ENCODE data around the gene TET1. TPM values are rescaled to one million over a fixed set of nuclear protein-coding genes. Genes with fewer than 3 reads are reported as not detected.
A peak's percentile ranks its signal among the peaks of the same experiment; 100 is the strongest.
"Not testable (repeated sequence)": the region's sequence is repeated elsewhere in the genome, so short reads cannot be mapped to it uniquely, and the experiment has no call there.

Gene TET1
- total RNA-seq, 1 donor from 2014 or later = 5.7 TPM

DNA sequence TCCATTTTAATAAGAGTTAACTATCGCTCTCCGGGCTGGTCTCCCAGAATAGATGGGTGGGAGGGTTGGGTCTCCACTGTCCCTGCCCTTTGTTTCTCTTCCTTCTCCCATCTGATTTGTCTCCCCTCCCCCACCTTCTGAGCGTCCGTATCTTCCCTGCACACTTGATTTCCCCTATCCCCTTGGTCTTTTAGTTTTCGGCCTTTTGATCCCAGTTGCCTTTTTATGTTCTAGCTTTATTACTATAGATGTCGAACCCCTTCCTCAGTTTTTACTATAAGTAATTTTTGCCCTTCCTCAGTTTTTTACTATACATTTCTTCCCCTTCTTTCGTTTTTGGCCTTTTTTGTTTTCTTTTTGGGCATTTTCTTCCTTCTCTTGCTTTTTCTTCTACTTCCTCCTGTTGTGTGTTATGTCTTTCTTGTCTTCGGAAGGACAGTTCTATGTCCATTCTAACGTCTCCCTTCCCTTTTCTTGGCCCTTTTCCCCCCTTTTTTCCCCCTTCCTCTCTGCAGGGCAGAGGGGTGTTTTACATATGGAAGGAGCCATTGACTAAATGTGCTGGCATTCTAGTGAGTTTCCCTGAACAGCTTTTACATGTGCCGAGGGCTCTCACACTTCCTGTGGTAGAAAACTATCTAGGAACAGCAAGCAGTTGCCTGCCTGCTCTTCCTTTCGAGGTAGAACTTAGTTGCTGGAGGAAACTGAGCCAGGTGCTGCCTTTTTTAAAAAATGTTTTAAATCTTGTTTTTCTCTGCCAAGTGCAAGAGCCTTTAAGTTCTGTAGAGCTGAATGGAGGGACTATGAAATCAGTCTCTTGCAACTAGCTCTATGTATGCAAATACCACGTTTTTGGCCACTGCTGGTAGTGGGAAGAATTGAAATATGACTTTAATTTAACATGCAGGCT lies 2.8 kb downstream of the TET1 start:
- no peak for DNase-seq (ENCODE audit: low spot score)

DNA sequence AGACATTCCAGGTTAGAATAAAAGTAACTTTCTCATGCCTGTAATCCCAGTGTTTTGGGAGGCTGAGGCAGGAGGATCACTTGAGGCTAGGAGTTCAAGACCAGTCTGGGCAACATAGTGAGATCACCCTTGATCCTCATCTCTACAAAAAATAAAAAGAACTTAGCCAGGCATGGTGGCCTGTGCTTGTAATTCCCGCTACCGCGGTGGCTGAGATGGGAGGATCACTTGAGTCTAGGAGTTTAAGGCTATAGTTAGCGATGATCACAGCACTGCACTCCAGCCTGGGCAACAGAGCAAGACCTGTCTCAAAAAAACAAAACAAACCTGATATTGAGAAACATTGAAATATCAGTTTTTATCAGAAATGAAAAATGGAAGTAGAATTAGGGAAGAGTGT lies 4.6 kb downstream of the TET1 start:
- DNase-seq (ENCODE audit: low spot score) = no peak

DNA sequence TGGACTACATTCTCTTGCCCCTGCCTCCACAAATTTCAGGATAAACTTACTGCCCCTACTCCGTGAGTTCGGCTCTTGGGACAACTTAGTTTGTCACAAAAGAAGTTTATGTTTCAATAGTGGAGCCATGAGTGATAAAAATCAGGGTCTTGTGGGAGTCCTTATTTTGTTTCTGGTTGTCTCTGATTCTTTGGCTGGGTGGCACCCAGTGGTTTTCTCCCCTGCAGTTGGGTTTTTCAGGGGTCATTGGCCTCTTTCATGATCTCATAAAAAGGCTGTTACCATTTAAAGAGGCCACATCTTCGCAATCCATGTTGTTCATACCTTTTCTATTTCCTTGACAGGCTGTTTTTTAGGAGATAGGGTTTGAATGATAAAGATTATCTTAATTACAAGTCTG lies 5.5 kb downstream of the TET1 start:
- DNase-seq (ENCODE audit: low spot score) = no peak

DNA sequence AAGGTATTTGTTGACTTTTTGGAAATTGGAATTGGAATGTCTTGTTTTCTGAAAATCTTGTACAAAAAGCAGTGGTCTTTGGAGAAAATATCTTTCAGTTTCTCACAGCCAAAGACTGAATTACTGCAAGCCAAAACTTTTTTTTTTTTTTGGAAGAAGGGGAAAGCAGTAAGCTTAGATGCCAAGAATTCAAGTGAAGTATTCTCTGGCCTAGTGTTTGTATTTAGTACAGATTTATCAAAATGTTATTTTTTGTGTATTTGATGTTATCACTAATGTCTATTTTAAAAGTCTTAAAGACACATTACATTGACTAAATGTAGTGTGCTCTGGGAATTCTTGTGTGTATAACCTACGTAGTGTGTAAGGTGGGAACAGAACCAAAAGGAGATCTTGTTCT lies 6.2 kb downstream of the TET1 start:
- DNase-seq (ENCODE audit: low spot score) = no peak

DNA sequence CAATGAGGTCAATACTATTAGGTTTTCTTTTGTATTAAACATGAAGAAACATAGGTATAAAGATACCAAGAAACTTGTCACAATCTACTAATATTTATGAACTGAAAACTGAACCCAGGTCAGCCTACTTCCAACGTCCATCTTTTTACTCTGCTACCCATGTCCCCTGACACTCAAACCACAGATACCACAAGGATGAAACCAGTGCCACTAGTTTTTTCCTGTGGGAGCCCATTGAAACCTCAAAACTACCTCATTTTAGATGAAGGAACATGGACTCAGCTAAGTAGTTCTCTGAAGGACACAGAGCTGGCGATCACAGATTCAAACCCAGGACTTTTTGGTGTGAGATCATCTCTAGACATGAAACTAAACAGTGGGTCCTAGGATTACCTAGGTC lies 6.8 kb downstream of the TET1 start:
- DNase-seq (ENCODE audit: low spot score) = no peak

DNA sequence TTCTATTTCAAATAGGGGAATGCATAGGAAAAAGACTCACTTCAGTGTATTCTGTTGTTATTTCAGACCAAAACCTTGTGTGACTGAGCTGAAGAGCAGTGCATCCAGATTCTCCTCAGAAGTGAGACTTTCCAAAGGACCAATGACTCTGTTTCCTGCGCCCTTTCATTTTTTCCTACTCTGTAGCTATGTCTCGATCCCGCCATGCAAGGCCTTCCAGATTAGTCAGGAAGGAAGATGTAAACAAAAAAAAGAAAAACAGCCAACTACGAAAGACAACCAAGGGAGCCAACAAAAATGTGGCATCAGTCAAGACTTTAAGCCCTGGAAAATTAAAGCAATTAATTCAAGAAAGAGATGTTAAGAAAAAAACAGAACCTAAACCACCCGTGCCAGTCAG lies 12.0 kb downstream of the TET1 start:
- no peak for DNase-seq (ENCODE audit: low spot score)

DNA sequence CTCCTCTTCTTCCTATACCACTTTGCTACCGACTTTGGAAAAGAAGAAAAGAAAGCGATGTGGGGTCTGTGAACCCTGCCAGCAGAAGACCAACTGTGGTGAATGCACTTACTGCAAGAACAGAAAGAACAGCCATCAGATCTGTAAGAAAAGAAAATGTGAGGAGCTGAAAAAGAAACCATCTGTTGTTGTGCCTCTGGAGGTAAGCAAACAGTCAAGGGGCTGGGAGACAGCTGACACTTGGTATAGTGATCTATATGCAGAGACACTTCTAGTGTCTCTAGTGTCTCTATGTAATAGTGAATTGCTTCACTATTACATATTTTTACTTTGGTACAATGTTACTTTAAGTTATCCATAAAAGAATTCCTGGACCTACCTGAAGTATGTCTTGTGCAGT lies 13.9 kb downstream of the TET1 start:
- no peak for DNase-seq (ENCODE audit: low spot score)

DNA sequence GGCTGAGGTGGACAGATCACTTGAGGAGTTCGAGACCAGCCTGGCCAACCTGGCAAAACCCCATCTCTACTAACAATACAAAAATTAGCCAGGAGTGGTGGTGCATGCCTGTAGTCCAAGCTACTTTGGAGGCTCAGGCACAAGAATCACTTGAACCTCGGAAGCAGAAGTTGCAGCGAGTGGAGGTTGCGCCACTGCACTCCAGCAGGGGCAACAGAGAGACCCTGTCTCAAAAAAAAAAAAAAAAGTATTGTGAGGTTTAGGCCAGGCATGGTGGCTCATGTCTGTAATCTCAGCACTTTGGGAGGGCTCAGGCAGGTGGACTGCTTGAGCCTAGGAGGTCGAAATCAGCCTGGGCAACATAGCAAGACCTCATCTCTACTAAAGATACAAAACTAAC lies 16.0 kb downstream of the TET1 start:
- no peak for DNase-seq (ENCODE audit: low spot score)

DNA sequence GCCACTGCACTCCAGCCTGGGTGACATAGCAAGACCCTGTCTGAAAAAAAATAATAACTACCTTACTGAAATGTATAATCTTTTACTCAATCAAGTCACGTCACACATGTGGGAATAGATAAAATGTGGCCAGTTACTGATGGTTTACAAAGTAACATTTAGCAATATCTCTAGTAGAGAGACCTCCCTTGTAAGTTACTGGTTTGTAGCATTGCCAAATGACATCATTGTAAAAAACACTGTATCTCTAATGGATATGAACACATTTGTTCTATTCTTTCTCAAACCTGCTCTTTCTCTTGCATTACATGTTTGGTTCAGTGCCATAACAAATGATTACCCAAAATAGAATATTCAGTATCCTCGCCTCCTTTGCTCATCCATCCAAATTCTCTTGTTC lies 18.8 kb downstream of the TET1 start:
- no peak for DNase-seq (ENCODE audit: low spot score)

DNA sequence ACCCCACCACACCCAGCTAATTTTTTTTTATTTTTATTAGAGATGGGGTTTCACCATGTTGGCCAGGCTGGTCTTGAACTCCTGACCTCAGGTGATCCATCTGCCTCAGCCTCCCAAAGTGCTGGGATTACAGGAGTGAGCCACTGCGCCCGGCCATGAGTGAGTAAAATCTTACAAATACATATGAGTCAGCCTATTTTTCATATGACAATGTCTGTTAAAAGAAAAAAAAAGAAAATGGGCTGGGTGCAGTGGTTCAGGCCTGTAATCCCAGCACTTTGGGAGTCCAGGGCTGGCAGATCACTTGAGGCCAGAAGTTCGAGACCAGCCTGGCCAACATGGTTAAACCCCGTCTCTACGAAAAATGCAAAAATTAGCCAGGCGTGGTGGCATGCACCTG lies 24.1 kb downstream of the TET1 start:
- not testable (repeated sequence) for DNase-seq (ENCODE audit: low spot score)

DNA sequence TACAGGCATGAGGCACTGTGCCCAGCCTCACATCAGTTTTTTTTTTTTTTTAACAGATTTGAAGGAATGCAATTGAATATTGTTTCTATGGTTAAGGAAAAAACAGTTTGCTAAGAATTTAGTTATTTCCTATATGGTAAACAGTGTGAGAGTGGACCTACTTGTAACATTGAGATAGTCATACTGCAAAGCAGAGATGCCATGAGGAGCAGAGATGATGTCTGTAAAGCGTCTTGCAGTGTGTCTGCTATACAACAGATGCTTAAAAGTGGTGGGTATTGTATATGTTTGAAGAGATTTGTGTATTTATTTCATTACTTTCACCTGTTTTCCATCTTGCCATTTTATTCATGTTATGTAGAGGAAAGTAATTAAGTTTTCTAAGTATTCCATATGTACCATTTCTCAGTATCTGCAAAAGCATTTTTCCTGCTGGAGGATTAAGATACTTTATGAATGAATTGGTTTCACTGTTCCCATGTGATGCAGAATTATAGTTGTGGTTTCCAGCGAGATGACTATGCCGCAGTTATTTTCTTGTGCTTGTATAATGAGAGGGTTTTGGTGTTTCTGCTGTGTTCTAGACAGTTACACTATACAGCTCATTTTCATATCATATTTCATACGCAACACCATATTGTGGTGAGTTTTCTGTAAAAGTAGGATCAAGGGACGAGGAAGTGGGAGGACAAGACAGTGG lies 26.6 kb downstream of the TET1 start:
- DNase-seq (ENCODE audit: low spot score) = no peak

DNA sequence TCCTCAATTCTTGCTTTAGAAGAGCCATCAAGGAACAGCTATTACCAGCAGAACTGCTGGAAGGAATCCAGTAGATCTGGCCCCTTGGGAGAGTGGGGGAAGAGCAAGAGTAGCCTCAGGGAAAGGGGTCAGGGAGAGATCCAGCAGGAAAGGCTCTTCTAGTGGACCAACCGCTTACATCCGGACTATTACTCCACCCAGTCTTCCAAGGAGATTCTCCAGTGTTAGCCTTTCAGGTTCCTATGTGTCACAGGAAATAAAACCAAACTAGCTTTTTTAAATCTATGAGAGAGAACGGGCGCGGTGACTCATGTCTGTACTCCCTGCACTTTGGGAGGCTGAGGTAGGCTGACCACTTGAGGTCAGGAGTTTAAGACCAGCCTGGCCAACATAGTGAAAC lies 34.3 kb downstream of the TET1 start:
- no peak for DNase-seq (ENCODE audit: low spot score)

DNA sequence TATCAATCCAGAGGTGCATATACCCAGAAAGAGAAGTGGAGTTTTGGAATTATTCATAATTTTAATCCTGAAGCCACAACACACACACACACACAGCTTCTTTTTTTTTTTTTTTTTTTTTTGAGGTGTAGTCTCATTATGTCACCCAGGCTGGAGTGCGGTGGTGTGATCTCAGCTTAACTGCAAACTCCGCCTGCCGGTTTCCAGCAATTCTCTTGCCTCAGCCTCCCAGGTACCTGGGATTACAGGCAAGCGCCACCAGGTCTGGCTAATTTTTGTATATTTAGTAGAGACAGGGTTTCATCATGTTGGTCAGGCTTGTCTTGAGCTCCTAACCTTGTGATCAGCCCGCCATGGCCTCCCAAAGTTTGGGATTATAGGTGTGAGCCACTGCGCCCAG lies 35.4 kb downstream of the TET1 start:
- peak; percentile 43 for DNase-seq (ENCODE audit: low spot score)

DNA sequence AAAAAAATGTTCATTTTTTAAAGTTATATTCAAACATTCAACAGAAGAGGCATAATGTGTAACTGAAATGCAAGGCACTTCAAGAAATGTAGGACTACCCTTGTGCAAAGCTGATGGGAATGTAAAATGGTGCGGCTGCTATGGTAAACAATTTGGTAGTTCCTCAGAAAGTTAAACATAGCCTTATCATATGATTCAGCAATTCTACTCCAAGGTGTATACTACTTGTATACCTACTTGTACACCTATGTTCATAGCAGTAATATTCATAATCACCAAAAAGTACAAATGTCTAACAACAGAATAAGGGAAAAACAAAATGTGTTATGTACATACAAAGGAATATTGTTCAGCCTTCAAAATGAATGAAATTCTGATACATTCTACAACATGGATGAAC lies 37.3 kb downstream of the TET1 start:
- no peak for DNase-seq (ENCODE audit: low spot score)

DNA sequence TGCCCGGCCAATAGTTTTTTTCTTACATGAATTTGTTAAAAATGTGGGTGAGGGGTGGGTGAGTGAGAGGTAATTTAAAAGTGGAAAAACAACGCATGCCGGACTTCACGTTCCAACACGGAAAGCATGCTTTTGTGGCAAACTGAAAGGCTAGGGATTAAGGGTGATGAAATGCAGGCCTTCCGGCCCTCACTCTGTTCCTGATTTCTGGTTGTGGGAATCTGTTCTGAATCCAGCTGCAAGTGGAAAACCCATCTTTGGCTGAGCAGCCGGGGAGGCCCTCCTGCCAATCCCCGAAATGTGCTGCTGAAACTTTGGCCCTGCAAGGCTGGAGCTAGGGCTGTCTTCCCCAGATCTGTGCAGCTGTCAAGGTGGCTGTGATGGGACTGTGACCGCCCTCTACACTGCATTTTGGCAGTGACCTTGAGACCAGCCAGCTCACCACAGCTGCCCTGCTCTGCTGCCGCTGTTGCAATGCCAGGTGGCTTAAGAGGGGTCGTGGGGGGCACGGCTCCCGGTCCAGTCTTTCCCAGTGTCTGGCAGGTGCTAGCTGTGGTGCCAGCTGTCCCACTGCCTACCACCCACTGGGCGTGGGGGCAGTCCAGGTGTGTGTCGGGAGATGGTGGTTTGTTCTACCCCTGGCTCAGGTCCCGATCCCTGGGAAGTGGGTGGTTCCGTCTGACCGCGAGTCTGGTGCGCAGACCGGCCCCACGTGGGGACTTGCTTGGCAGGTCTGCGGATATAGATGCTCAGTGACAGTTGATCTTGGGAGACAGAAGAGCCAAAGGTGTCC lies 39.0 kb downstream of the TET1 start:
- peak; percentile 87 for DNase-seq (ENCODE audit: low spot score)

DNA sequence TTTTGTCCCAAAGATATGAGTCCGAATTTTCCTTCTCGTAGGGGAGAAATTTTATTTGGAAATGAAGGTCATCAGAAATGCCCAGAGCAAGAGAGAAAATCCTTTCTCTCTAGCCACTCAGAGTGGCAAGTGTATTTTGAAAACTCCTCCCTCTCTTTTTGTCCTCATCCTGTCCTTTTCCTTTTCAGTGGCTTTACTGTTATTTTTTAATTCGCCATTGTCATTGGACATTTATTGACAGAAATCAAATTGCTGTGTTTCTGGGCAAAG lies 39.6 kb downstream of the TET1 start:
- DNase-seq (ENCODE audit: low spot score) = no peak

DNA sequence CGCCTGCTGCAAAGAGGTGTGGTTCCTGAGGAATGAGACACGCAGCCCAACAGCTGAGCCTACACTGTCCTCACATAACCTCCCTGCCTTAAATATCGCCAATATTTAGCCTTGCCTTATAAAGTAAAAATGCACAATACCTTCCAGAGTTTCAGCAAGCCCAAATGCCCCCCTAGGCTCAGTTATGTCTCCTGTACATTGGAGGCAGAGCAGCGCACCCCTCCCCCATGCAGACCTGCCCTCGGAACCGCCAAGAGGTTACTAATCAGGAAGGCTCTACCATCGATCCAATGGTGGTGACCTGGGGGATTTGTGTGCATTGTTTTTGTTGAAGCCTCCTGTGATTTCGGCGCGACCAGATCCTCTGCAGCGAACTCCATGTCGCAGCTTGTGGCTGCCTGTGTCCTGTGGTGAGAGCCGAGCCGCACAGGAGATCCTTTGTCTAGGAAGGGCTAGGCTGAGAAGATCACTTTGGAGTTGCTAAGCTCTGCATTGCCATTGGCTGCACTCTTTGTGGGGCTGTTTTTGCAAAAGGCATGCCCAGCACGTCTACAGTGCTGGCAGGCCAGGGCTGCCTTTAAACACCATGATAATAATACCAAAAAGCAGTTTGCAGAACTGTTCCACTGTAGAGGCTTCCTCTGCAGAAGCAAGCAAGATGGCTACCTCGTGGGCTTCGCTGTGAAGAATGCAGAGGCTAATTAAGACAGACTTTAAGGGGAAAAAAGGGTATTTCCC lies 40.1 kb downstream of the TET1 start:
- peak; percentile 81 for DNase-seq (ENCODE audit: low spot score)

DNA sequence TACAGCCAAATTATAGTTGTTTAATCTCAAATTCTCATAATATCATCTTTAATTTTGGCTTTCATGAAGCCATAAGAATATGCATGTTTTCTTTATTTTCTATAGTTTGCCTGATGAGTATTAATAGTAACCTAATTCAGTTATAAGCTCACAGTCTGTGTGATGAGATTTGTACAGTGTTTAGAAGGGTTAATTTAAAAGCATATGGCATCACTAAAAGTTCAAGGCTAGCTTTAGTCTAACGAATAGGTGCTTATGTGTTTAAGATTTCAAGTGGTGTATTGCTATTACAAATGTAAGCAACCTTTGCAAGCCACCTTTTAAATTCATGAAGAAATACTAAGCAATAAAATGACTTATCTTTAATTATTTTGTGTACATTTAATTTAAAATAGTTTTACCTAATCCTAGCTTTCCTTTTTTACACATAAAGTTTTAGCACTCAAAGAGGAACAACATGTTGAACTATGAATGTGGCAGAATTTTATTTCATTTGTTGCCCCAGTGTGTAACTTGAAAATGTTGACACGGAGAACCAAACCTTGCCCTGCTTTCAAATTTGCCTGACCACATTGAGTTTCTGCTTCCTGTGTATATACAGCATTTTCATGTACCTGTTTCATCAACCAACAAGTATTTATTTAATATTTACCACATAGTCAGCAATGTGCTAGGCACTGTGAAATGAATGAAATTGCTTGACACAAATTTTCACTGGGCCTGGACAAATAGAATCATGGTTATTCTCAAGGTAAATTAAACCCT lies 41.5 kb downstream of the TET1 start:
- DNase-seq (ENCODE audit: low spot score) = no peak

DNA sequence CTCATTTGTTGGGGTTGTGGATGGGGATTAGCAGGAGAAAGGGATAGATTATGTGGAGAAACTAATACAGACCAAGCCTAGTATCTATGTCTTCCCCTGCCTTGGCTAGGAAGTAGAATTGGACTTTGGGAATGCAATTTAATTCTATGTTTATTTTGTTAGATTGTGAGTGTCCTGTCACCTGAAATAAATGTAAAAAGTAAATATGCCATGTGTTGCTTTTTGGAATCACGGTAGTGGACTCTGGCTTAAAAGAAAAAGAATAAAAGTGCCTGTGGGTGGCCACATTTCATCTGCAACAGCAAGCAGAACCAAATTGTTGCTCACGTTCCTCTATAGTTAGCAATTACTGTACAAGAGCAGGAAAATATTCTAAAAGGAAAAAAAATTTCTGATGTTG lies 42.3 kb downstream of the TET1 start:
- DNase-seq (ENCODE audit: low spot score) = no peak

DNA sequence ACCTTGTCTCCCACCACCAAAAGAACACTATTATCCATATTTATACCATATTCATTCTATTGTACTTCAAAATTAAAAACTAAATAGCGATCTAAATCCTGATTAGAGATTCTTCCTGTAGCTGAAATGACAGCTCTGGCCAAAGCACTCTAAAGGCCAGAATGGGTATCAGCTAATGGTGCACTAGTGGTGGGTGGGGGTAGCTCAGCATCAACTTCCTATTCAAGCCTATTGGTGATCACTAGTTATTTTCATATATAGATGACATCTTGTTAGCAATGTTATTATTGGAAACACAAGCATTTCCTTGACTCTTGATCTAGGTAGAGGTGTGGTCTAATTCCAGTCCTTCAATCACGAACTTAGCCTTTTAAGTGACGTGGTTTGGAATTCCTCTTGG lies 43.6 kb downstream of the TET1 start:
- DNase-seq (ENCODE audit: low spot score) = no peak

DNA sequence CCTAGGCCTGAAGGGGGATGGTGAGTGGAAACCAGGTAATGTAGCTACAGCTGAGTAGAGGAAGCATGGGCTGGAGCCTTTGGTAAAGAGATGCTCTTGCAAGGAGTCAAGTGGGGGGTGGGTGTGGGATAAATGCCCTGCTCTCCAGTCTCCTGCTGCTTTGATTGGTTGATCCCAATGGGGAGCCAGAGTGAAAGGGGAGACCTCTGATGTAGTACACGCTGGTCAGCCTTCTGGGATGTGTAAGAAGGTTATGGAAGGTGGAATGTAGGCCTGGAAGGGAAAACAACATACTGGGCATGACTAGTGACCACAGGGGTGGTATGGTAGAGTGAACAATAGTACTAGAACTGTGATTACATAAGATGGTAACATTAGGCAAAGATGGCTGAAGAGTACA lies 44.3 kb downstream of the TET1 start:
- DNase-seq (ENCODE audit: low spot score) = no peak
